HL-60 (cell line): ENCODE data around the gene ERLEC1.

Experiments used
- CTCF ChIP-seq: IDR thresholded peaks from one replicate; pipeline ENCODE4 v1.5.1; 2011; ENCODE audit warnings: low read length, control low read depth, inconsistent platforms; ENCODE audit not compliant: insufficient read depth
- TF ChIP-seq, protein P1 (sequence below): IDR thresholded peaks from 2 replicates; pipeline ENCODE4 v1.6.1; 2012; ENCODE audit warnings: low read depth; ENCODE audit not compliant: insufficient replicate concordance

DNA sequence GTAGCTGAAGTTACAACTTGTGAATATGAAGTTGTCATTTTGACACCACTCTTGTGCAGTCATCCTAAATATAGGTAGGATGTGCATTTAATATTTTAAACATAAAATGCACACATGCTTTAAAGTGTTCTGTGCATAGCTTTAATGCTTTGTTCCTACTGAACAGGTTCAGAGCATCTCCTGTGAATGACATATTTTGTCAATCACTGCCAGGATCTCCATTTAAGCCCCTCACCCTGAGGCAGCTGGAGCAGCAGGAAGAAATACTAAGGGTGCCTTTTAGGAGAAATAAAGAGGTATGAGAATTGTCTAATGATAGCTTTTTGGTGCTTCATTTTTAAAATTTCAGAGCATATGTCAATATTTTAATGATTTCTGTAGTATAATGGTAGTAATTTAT lies 14.7 kb downstream of the ERLEC1 start:
- TF ChIP-seq CTCF: no peak
- TF ChIP-seq, protein P1, sequence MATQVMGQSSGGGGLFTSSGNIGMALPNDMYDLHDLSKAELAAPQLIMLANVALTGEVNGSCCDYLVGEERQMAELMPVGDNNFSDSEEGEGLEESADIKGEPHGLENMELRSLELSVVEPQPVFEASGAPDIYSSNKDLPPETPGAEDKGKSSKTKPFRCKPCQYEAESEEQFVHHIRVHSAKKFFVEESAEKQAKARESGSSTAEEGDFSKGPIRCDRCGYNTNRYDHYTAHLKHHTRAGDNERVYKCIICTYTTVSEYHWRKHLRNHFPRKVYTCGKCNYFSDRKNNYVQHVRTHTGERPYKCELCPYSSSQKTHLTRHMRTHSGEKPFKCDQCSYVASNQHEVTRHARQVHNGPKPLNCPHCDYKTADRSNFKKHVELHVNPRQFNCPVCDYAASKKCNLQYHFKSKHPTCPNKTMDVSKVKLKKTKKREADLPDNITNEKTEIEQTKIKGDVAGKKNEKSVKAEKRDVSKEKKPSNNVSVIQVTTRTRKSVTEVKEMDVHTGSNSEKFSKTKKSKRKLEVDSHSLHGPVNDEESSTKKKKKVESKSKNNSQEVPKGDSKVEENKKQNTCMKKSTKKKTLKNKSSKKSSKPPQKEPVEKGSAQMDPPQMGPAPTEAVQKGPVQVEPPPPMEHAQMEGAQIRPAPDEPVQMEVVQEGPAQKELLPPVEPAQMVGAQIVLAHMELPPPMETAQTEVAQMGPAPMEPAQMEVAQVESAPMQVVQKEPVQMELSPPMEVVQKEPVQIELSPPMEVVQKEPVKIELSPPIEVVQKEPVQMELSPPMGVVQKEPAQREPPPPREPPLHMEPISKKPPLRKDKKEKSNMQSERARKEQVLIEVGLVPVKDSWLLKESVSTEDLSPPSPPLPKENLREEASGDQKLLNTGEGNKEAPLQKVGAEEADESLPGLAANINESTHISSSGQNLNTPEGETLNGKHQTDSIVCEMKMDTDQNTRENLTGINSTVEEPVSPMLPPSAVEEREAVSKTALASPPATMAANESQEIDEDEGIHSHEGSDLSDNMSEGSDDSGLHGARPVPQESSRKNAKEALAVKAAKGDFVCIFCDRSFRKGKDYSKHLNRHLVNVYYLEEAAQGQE: no peak
